GM18858 (cell line): ENCODE data around the gene KCTD5.

Experiments
- ATAC-seq: cut with Tn5 transposase; IDR thresholded peaks from one replicate; pipeline ENCODE4 v1.9.1; 2021; ENCODE audit not compliant: unreplicated experiment

Gene KCTD5

DNA sequence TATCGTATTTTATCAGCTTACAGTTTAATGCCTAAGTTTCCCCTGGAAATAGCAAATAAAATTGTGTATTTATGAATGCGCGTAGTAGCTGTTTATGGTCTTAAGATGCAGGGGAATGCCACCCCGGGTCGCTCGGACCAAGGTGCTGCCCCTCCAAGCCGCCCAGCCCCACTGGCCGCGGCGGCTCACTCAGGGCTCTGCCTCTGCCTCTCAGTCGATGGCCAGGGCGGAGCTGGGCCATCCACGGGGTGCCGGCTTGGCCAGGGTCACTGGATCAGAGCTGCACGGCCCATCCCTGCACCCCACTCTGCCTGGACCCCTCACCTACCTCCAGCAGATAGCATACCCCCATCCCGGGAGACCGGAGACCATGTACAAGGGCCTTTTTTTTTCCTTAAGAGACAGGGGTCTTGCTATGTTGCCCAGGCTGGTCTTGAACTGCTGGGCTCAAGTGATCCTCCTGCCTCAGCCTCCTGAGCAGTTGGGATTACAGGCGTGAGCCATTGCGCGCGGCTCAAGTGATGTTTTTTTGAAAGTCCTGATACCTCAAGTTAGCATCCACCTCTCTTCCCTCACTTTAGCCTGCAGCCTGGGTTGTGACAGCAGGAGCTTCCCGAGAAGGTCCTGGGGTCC lies 26.7 kb downstream of the KCTD5 start:
- ATAC-seq: no peak

DNA sequence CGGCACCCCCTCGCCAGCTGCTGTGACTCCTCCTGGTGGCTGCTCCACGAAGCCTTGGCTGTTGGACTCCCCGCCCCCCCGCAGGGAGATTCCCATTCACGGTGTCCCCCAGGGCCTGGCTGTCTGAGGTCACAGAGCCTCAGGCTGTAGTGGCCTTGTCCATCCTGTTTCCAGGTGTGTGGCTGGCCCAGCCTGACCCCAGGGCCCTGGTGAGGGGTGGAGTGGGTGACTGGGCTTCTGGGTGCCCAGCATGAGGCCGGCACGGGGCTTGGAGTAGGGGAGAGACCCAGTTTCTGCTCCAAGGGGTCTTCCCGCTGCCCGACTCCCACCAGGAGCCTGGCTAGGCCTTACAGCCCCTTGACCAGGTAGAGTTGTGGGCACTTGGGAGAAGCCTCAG lies 27.3 kb downstream of the KCTD5 start:
- no peak for ATAC-seq

DNA sequence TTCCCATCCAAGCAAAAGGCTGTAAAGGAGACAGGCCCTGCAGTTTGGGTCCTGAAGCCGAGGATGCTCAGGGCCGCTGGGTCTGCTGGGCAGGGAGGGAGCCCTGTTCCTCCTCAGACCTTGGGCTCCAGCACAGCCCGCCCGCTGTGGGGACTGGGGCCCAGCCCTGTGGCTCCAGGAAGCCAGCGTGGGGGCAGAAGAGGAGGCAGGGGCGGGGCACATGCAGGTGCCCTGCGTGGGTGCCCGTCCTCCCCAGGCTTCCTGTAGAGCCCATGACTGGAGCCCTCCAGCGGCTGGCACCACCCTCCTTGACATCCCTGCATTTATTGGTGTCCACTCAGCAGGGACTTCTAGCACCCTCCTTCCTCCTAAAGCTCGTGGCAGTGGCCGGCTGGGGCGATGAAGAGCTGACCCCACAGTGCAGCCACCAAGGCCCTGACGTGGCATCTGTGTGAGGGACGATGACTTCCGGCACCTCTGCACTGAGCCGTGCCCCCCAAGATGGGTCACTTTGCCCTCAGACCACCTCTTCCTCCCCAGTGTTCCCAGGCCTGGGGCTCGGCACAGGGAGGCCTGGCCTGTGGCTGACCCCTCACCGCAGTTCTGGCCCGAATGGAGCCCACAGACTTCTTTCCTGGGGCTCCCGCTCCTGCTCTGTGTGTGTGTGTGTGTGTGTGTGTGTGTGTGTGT lies 27.8 kb downstream of the KCTD5 start:
- no peak for ATAC-seq

DNA sequence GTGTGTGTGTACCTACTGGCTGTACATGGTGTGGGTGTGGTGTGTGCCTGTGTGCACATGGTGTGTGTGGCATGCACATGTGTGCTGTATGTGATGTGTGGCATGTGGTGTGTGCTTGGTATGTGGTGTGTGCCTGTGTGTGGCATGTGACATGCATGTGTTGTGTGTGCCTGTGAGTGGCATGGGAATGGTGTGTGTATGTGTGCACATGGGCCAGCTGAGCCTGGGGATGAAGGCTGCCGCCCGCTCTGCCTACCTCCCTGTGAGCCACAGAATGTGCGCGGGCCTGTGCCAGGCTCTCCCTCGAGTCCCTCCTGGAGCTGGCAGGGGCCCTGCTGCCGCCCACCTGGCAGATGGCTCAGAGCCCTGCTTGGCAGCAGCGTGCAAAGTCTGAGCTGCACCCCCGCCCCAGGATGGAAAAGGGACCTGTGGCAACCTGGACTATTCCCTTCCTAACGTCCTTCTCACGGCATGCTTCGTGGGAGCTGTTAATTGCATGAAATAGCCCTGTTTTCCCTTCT lies 28.4 kb downstream of the KCTD5 start:
- ATAC-seq: no peak

DNA sequence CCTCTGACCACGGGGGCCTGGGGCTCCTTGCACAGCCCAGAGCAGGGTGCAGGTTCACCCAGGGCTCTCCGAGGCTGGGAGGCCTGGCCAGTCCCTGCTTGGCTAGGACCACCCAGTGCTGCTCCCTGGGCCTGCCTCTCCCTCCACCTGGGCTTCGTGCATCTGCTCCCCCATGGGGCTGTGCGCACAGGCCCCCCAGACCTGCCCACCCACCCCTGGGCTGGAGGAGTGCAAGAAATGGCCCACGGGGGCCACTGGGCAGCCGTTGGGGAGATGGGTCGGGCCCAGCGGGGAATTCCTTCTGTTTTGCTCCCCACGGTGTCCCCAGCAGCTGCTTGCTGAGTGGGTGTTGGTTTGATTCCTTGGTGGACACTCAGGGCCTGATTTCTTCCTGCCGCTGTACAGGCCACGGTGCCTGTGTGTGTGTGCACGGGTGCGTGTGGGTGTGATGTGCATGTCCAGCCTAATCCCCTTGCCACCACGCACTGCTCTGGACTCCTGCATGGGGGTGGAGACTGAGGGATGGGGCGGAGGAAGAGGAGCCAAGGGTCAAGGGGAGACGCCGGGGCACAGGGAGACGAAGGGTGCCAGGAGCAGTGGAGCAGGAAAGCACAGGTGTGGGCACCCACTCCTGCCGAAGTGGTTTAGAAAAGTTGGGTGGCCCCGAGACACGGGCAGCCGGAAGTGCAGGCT lies 29.2 kb downstream of the KCTD5 start:
- ATAC-seq: no peak

DNA sequence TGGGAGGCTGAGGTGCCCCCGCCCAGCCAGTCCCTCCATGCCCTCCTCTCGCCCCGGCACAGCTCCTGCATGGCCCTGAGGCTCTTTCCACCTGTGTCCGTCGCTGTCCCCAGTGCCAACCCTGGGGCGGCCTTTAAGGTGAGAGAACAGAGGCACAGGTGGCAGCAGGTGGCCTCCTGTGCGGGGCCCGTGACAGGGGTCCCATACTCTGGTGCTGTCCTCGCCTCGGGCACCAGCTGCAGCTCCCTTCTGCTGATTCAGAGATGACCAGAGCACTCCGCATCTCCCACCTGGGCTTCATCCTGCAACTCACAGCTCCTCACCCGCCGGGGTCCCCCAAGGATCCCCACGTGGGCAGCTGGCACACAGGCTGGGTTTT lies 29.7 kb downstream of the KCTD5 start:
- ATAC-seq: no peak

DNA sequence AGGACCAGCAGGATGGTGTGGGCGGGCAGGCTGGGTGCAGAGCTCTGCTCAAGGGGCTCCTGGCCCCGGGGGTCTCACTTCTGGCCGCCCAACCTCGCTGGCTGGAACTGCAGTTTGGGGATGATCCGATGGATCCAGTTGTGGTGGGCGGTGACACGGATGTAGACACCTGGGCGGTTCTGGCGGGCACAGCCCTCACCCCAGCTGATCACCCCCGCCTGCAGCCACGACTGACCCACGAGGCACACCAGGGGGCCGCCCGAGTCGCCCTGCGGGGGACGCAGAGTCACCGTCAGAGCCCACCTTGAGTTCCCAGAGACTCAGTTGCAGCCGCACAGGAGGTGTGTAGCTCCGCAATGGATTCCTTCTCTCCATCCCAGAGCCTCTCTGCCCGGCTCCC lies 30.2 kb downstream of the KCTD5 start:
- no peak for ATAC-seq

DNA sequence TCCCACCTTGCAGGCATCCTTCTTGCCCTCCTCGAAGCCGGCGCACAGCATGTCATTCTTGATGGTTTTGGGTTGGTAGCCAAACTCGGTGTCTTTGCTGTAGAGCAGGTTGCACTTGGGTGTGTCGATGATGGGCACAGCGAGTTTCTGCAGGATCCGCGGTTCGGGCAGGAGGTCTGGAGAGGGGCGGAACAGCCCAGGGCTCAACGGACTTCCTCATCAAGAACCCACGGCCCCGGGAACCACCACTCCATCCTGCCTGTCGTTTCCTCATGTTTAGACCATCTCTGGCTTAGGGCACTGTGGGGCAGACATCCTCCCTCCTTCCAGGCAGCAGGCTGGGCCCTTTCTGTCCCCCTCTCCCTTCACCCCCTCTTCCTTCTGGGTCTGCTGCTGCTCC lies 31.2 kb downstream of the KCTD5 start:
- ATAC-seq: no peak

DNA sequence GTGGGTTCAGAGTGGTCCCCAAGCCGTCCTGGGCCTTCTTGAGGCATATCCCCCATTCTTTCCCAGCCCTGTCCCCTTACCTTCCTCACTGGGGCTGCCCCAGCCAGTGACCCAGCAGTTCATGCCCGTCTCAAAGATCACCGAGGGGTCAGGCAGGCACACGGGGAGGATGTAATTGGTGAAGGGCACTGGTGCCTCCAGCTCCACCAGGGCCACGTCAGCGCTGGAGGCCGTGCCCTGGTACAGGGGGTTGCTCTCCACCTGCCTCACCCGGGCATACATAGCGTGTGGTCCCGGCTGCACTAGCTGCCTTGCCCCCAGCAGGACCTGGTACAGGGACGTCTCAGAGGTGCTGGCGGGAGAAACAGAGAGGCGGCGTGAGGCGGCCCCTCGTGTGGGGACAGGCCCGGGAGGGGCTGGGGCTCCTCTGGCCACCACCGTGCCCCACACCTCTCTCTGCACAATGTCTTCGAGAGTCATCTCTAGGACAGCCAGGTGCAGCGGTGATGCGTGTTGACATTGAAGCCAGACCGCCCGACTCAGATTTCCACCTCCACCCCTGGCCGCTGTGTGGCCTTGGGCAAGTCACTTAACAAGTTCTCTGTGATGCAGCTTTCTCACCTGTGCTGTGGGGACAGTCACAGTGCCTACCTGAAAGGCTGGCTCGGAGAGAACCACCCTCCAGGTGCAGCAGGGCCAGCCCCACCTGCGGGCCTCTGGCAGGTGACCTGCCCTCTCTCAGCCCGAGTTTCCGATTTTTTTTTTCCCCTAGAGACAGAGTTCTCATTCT lies 31.9 kb downstream of the KCTD5 start:
- no peak for ATAC-seq

DNA sequence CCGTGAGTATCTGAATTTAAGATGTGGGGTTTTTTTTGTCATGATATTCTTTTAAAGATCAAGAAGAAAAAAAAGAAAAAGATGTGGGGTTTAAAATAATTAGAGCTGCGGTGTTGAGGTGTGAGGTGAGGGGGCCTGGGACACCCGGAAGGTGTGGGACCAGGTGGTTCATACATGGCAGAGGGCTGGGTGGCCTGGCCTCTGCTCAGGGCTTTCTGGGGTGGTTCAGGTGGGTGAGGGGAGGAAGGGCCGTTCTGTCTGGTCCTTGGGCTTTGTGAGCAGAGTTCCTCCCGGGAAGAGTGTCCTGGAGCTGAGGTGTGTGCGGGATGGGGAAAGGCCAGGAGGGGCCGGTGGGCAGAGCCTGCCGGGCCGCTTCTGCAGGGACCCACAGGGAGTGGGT lies 32.7 kb downstream of the KCTD5 start:
- ATAC-seq: no peak

DNA sequence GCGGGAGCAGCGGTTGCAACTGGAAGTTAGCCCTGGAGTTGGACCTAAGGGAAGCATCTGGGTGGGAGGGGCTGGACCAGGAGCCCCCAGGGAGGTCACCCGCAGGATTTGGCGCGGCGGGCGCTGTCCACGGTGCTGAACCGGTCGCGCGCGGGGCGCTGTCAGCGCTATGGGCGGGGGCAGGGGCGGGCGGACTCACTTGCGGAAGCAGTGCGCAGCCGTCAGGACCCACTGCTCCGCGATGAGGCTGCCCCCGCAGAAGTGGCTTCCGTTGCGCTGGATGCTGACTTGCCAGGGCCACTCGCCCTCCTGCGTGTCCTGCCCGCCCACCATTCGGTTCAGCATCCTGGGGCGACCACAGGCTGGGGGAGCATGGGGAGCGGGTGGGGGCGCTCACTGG lies 33.2 kb downstream of the KCTD5 start:
- no peak for ATAC-seq

DNA sequence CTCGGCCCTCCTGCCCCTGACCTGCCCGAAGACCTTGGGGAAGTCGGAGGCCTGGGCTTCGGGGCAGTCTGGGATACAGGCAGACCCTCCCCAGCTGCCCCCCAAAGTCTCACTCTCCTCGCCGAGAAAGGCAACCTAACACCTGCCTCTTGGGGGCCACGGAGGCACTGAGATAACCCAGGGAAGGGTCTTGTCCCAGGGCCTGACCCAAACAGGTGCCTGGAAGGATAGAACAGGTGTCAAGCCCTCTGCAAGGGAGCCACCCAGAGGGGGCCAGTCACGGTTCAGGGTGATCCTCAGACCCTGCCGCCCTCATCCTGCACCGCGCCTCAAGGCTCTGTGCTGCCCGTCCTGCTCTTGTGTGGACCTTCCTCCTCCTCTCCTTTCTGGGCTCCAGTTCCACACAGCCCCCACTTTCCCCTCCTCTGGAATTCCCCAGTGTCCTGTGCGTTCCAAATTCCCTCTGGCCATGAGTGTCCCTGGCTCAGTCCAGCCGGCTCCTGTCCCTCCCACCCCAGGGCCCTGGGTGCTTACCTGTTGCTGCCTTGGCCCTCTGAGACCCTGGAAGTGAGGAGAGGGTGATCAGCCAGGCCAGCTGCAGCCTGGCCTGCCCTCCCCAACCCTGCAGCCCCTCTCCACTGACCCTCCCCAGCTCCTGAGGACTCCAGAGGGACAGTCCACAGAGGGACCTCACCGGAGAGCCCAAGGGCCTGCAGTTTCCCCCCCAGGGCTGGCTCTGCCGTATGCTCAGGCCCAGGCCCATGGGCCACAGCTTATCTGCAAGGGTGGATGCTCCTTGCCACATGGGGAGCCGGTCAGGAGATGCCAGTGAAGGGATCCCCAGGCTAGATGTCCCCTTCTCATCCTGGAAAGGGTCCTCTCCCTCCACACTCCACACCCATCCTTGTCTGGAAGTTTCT lies 33.9 kb downstream of the KCTD5 start:
- no peak for ATAC-seq

DNA sequence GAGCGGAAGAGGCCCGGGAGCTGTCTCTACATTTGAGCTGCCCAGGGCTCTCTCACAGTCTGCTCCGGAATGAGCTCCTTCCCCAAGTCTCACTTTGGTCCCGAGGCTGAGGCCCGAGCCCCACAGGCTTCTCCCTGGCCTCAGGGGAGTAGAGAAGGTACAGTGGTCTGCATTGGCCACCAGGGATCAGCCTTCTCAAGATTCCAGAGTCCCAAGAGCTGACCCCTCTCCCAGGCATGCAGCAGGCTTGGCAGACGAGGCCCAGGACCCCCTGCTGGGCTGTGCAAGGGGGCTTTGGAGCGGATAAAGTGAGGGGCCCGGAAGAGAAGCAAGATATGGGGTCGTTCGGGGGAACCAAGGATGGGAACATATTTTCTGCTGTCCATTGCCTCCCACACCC lies 34.6 kb downstream of the KCTD5 start:
- no peak for ATAC-seq

DNA sequence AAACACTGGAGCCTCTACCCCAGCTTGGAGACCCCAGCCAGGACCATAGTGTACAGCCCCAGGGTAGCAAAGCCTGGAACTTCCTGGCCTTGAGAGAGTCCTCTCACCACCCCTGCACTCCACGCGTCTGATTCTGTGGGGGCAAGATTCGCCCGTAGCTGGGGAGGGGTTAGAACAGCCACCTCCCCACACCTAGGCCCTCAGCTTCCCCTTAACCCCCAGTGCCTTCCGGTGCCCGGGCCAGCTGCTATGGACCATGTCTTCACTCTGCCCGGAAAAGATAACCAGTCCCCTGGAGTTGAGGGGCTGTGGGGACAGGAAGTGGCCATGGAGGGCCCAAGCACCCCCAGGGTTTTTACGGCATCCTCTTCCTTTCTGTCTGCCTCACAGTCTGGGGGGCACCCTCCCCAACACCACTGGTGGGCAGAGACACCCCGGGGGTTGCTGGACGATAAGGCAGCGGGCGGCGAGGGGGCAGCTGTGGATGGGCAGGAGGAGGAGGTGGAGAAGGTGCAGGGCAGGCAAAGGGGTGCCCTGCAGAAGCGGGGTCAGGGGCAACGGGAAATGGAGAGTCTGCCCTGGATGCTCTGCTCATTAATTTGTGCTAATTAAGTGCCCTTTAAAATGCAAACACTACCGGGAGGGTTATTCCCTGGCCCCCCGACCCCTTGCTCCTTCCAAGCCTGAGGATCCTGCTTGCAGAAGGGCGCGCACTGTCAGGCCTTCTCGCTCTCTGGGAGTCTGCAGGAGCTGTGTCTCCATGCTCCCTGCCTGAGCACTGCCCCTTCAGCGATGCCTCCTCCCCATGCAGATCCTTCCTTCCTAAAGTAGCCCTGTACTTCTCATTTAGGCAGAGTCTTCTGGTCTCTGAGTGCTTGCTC lies 35.3 kb downstream of the KCTD5 start:
- no peak for ATAC-seq

DNA sequence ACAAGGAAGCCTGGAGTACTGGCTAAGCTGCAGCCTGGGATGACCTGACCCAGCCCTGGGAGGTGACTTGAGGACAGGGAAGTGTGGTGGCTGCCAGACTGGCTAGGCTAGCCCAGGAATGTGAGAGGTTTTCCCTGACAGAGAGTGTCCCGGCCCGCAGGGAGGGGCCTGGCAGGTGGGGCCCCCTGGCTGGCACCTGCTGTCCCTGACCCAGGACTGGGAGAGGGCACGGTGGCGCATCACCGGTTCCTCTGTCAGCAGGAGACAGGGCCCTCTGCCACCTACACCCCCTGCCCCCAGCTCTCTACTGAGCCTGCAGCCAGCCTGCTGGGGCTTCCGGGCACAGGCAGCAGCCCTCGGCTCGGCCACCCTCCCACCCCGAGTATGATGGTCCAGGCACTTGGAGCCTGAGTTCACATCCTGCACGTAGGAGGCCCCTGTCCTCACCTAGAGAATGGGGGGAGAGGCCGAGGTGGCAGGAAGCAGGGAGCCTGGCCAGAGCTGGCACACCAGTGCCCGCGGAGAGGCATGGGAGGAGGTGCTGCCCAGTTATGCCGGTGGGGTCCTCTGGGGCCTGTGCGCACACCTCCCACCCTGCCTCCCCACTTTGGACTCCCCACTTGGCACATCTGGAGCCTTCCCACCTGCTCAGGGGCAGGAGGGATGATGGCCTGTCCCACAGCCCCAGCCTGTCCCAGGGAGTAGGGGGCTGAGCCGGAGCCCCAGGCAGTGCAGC lies 37.2 kb downstream of the KCTD5 start:
- ATAC-seq: no peak

DNA sequence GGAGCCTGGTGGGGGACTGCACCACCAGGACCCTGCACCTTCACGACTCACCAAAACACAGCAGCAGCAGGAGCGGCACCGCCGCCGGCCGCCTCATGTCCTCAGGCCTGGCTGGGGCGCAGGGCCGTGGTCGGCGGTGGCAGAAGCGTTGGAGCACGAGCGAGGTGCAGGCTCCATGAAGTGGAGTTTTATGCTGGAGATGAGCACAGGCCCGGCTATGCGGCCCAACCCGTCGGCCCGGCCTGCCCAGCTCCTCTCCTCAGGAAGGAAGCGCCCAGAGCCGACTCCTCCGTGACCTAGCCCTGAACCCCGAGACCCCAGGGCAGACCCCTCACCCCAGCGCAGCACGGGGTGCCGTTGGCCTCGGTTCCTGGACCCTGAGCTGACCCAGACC lies 37.7 kb downstream of the KCTD5 start, which contains the start of gene PRSS27:
TSS of gene PRSS27 (minus strand) at position 161 of the 394 bp plus-strand sequence. CDS start at position 97, 64 bp downstream.
- ATAC-seq: no peak

DNA sequence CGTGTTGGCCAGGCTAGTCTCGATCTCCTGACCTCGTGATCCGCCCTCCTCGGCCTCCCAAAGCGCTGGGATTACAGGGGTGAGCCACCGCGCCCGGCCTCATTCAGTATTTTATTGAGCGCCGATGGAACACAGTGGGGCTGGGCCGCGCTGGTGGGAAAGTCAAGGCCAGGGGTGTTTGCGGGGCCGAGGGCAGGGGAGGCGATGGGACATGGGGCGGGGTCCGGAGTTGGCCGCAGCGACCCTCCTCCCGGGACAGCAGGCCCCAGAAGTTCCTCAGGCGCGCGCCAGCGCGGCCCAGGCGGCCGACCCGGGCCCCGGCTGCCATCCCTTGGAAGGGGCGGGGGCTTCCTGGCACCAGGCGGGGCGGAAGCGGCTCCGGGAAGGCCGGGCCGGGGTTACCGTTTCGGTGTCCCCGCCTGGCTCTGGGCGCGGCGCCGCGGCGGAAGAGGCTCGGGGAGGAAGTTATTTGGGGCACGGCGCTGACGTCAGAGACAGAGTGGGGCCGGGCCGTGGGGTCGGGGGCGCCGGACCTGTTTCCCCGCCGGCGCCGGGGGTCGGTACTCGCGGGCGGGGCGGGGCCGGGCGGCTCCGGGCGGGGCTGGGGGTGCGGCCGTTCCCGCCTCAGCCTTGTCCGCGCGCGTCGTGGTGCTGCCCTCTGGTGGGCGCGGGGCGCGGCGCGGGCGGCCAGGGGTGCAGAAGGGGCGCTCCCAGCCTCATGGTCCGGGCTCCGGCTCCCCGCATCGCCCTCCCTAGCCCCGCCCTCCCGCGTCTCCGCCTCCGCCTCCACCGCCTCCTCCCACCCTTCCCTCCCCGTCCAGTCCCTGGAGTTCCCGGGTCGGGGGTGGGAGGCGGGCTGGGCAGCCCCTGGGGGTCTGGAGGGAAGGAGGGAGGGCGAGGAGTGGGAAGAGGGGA lies 38.7 kb downstream of the KCTD5 start:
- ATAC-seq: peak; percentile 55
